HG02852 (cell line): ENCODE data around the gene DLGAP5.

Source experiments
- ATAC-seq: cut with Tn5 transposase; IDR thresholded peaks from one replicate; pipeline ENCODE4 v1.9.1; 2021; ENCODE audit warnings: mild to moderate bottlenecking, moderate library complexity; ENCODE audit not compliant: unreplicated experiment

The DLGAP5 gene

GRCh38 chr14:55188686-55189295 is 2.6 kb downstream of the DLGAP5 start:
- ATAC-seq, result no peak

- peak; percentile 82 for ATAC-seq
Measured at GRCh38 chr14:55180434-55180833, 11.0 kb downstream of the DLGAP5 start.

- no peak for ATAC-seq
Measured at GRCh38 chr14:55180006-55180405, 11.4 kb downstream of the DLGAP5 start.

GRCh38 chr14:55170526-55170925 is 20.9 kb downstream of the DLGAP5 start:
- ATAC-seq, result no peak

- no peak for ATAC-seq
Measured at GRCh38 chr14:55160989-55161388, 30.4 kb downstream of the DLGAP5 start.

GRCh38 chr14:55158412-55158811 is 33.0 kb downstream of the DLGAP5 start:
- ATAC-seq, result no peak

DNA sequence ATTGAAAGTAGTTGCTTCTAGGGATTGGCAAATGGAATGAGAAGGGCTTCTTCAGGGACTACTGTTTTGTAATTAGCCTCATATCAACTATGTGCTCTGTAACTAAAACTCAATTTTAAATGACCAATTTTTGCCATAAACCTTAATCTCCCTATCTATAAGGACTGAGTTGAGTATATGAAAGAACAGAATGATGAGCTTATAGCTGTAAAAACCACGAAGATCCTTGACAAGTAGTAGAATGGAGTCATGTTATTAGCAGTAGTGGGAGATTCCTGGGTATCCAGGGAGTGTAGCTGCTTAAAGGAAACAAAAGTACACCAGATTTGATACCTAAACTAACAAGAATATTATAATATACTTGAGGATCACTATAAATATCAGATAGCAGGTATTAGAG is 34.3 kb downstream of the DLGAP5 start:
- ATAC-seq, result no peak

GRCh38 chr14:55153951-55154350 is 37.4 kb downstream of the DLGAP5 start:
- no peak for ATAC-seq

DNA sequence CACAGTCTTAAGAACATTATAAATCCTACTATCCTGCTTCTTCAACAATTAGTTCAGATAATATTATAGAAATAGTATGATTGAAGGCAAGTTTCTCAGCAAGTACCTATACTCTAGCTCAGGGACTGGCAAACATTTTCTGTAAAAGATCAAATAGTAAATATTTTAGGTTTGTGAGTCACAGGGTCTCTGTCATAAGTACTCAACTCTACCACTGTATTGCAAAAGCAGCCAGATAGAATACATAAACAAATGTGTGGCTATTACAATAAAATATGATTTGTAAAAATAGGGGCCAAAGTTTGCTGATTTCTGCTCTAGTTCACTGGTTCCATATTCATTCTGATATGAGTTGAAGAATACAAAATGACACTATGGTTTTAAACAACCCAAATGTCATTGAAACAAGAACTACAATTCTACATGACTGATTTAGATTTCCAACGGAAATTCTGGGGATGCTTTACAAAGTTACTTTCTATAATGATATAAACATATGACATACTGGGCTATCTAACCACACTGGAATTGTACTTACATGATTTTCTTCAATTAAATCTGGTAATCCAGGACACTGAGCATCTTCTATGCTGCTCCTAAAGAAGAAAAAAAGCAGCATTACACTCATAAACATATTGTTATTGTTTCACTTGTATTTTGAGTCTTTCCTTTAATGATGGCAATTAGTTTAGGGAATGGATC is 39.2 kb downstream of the DLGAP5 start:
- ATAC-seq, result no peak

GRCh38 chr14:55151601-55152000 is 39.8 kb downstream of the DLGAP5 start:
- ATAC-seq, result no peak

GRCh38 chr14:55146425-55146824 is 45.0 kb downstream of the DLGAP5 start:
- no peak for ATAC-seq

- no peak for ATAC-seq
Measured at GRCh38 chr14:55142466-55142865, 48.9 kb downstream of the DLGAP5 start.

DNA sequence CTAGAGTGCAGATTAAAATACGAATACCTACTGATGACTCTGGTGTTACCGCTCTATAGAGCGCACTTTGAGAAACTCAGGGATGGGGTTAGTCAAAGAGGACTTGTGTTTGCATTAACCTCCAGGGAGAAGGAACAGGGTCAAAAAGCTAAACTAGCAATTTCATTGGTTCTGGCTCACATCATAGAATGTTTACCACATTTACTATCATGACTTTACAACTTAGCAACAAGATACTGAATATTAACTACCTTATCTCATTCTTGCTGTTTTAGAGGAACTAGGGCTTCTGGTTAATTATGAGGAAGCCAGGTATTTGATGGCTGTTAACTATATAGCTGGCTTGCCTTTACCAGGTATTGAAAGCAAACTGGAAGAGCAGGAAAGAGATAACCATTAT is 49.6 kb downstream of the DLGAP5 start:
- no peak for ATAC-seq

DNA sequence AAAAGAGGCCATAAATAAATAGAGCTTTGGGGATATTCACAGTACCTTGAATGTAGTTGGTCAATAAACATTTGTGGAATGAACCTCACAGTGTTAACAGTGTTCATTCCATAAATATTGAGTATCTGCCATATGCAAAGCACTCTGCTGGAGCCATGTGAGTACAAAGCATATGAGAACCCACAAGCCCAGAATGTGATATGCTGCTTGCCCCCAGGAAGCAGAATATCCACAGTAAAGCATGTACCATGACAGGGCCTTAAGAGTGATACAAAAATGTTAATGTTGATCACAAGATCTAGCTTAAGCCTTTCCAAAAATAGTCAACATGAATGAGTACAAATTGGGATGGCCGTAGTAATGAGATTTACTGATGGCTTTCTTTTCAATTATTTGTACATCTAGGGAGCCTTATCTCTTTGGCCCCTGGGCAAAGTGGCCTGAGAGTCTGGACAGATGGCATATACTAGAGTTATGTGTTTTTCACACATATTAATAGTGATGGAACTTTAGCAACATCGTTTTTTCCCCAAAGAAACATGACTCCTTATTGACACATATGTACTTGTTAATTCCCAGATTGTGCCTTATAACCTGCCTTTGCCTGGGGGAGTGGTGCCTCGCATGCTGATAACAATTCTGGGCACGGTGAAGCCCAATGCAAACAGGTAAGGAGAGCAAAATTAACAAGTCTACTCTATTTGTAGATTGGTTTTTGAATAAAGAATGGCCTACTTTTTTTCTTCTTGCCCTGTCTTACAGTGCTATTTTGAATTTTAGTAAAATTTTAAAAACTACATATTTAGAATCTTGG is 51.5 kb downstream of the DLGAP5 start:
- ATAC-seq, result no peak

- no peak for ATAC-seq
Measured at GRCh38 chr14:55139141-55139540, 52.2 kb downstream of the DLGAP5 start.

DNA sequence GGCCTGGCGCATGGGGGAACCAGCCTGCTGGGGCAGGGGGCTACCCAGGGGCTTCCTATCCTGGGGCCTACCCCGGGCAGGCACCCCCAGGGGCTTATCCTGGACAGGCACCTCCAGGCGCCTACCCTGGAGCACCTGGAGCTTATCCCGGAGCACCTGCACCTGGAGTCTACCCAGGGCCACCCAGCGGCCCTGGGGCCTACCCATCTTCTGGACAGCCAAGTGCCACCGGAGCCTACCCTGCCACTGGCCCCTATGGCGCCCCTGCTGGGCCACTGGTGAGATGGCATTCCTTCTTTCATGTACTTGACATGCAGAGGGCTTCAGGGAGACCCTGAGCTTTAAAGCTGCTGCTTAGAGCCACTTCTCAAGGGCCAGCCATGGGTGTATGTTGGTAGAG is 53.3 kb downstream of the DLGAP5 start:
- ATAC-seq, result no peak

DNA sequence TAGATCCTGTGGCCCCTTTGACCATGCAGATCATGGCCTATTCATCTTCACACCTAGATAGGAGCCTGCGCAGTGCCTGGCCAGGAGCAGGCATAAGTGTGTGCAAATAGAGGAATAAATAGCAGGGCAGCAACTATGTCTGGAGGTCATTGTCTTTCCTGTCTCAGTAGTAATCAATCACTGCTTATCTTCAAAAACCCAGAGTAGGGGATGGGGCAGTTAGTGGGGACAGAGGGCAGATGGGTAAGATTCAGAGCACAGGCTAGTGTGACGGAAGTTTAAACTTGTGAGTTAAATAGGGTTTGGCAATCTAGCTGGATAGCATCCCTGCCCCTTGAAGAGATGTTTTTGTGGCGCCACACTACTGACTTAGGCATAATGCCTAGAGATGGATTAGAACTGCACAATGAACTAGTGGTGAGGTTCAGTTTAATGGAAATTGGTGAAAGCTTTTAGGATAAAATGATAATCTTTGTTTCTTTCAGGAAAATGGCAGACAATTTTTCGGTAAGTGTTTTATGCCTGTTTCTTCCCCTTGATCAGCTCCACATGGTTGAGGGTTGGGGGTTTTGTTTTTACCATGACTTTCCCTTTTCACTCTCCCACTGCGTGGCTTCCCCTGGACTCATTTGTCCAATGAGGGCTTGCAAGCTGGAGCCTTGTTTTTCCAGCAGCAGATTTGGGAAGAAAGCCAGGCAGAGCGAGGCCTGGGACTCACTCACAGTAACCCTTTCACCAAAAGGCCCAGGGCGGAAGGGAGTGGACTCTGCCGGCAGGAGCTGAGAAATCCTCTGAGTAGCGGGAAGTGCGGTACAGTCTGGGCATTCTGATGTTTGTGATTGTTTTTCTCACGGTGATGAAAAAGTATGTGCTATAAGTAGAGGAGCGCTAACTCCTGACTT is 54.2 kb downstream of the DLGAP5 start:
- ATAC-seq, result no peak

- ATAC-seq, result no peak
Measured at GRCh38 chr14:55136241-55136640, 55.1 kb downstream of the DLGAP5 start.

- ATAC-seq, result no peak
Measured at GRCh38 chr14:55133416-55133815, 58.0 kb downstream of the DLGAP5 start.

GRCh38 chr14:55131370-55132137 is 59.8 kb downstream of the DLGAP5 start:
- no peak for ATAC-seq
